GM21381 (cell line): ENCODE results near the gene EPAS1.

ENCODE experiments used
- ATAC-seq: cut with Tn5 transposase; IDR thresholded peaks from one replicate; pipeline ENCODE4 v1.9.1; 2021; ENCODE audit warnings: mild to moderate bottlenecking, moderate library complexity; ENCODE audit not compliant: unreplicated experiment

The EPAS1 gene

DNA sequence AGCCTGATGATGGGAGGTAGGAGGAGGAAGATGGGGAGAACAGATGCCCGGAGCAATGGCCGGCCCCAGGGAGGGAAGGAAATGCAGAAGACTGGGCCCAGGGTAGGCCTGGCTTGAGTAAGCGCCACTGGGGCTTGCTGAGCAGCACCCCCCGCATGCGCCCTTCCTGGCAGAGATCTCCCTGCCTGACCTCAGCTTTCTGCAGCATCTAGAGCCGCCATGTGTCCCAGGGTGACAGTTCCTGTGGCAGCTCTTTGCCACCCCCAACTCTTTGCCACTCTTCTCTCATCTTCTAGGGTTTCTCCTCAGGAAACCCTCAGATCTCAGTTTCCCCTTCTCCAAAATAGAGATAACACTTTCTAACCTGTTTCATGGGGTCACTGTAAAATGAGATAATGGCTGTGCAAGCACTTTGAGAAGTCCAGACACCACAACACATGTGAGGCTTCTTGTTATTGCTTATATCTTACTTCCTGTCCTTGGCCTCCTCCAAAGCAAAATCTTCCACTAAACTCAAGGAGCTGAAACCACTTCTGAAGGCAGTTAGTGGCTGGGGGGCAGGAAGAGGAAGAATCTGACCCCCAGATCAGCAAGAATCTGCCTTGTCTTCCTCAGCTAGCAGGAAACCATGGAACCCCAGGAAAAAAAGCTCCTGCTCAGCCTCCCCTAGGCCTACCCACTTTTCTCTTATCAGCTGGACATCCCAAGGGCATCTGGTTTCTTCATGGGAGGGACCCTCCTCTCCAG, 64.9 kb downstream of the EPAS1 start:
- no peak for ATAC-seq

DNA sequence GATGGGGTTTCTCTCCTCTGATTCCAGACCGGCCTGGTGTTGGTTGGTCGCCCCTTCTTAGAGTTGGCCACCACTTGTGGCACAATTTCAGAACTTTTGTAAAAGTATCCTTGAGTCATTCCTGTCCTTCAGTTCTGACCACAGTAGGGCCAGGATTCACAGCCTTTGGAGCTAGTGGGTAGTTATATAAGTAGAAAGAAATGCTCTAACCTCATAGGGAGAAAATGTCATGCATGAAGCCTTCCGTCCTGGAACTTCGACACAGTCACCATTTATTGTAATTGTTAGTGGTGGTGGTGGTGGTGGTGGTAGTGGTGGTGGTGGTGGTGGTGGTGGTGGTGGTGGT, 65.4 kb downstream of the EPAS1 start:
- no peak for ATAC-seq

DNA sequence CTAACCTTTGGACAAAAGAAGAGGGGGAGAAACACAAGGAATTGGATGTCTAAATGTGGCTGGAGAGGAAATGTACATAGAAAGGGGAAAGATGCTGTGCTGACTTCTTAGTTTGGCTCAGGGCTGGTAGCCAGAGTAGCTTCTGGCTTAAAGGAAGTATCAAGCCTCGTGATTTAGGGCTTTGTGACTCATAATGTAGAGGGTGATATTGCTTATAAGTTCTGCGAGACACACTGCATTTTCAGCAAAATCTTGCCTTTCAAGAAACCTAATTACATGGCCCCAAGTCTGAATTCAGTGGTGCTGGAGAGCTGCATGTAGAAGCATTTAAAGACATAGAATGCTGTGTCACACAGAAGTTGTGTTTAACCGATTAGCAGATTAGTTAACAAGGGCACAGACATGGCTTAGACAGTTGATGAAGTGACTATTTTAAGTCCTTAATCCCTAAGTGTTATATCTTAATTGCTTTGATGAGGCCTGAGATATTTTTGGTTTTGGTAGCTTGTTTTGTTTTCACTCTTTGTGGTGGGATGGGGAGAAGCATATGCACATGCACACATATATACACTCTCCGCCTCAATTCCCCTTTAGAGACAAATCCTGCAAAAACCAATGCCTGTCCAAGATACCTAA, 66.4 kb downstream of the EPAS1 start:
- ATAC-seq, result no peak

DNA sequence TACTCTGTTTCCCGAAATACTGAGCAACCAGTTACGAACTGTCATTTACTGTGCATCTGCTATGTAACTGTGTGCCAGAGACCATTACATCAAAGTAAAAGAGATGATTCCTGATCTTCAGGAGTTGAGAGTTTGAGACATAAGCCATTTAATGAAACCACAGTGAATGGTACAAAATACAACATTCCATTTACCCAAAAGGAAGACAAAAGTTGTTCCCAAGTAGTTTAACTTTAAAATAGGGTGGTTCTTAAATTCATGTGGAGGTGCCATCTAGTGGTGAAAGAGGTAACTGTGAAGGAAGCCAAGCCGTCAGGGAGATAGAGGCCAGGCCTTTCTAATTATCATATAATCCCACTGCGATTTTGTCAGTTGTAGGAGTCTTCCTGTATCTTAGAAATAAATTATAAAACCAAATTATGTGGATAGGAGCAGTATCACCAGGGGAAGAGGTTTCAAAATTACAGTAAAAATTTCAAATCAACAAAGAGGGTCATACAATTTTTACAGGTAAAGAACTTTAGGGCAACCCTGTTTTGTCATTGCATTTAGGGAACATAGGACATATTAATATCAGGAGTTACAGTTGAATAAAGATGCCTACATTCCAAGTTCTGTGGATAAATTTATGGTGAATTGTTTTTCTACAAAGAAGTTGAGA, 67.7 kb downstream of the EPAS1 start:
- no peak for ATAC-seq

DNA sequence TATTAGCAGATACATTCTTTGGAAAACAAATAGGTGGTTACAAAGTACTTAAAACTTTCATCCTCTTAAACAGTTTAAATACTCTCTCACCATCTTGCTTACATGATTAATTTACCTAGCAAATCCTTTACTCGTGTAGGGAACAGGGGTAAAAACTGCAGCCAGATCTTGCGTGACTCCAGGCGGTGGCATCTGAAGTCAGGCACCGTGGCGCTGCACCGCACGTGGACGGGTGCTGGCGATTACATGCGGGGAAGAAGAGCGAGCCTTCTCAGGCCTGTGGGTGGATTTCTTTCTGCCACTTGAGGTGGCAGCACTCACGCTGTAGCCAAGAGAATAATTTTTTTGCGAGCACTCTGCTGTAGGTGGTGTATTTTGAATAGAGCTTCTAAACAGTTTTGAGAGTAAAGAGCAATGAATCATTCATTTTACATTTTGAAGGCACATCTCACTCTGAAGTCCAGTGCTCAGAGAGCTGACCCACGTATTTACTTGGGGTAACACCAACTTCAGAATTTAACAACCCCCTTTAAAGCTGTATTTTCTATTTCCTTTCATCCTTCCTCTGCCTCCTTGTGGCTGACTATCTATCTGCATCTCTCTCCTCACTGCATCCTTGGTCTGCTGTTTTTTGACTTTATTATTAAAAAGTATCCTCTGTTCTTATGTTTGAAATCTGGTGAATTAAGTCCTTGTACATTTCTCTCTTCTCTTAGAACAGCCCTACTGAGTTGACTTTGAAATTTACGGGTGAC, 68.9 kb downstream of the EPAS1 start:
- ATAC-seq, result no peak

DNA sequence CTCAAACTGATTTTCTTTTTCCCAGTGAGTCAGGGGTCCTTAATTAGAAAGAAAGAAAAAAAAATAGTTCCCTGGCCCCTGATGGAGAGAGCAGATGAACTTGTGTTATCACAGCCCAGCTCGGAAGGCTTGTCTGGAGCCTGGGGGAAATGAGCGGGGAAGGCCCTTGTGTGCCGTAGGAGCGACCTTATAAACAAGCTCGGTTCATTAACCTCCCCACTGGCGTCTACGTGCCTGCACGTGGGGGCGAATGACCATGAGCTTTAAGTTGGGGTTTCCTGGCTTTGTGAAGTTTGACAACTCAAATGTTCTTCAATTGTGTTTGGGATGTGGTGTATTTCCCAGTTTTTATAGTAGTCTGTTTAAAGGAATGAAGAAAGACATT, 69.5 kb downstream of the EPAS1 start:
- no peak for ATAC-seq

DNA sequence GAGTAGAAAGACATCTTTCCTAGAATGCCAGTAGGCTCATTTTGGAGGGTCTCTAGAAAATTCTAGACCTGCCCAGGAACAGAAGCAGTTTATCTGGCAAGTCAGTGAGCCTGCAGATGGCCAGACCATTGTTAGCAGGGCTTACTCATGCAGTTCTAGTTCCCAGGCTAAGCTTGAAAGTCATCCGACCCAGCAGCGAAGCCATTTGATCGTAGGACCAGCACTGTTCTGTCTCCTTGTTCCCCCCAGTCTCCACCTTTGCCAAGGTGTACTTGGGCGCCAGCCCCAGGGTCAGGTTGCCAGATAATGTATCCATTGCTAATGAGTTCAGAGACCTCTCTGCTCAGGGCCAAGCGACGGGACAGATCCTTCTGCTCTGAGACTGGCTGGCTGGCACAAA, 70.1 kb downstream of the EPAS1 start:
- no peak for ATAC-seq

DNA sequence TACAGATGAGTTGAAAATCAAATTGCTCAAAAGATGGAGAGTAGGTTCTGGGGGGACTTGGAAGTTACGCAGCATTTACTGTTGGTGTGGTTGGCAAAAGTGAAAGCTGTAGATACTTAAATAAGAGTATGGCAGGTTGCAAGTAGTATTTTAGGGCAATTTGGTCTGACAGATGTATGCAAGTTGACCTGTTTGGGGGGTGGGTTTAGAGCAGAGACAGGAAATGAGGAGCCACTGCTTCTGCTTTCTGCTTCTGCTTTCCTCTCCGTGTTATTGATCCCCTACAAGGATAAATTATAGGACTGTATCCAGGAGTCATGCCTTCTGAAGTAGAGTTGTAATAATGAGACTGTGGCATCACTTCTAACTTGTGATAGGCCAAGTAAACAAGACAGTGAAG, 71.2 kb downstream of the EPAS1 start:
- ATAC-seq, result no peak

DNA sequence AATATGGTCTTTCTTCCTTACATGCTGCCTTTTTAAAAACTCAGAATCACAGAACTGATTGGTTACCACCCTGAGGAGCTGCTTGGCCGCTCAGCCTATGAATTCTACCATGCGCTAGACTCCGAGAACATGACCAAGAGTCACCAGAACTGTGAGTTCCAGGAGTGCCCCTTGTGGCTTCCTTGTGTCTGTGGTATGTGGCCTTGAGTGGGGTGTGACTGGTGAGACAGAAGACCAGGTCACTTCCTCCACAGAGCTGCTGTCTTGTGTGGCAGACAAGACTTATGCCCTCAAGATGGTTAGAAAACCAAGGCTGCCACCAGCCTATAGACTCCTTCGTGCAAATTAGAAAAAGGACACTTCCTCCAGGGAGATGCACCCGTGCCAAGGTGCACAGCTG, 72.6 kb downstream of the EPAS1 start:
- ATAC-seq, result no peak

DNA sequence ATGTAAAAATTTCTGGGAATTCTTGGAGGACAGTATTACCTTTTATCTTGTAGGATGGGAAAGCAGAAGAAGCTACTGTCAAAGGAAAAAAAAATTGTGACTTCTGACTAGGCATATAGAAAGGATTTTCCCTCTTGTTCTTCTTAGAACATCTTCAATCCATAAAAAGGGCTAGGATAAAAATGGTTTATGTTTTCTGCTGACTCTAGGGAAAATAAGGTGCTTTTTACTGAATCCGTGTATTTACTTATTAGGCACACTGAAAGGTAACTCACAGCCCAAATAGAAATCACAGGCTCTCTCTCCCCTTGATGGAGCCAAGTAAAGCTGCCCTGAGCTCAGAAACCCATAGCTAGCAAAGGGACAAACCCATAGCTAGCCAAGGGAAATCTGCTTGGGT, 74.6 kb downstream of the EPAS1 start:
- ATAC-seq, result no peak

DNA sequence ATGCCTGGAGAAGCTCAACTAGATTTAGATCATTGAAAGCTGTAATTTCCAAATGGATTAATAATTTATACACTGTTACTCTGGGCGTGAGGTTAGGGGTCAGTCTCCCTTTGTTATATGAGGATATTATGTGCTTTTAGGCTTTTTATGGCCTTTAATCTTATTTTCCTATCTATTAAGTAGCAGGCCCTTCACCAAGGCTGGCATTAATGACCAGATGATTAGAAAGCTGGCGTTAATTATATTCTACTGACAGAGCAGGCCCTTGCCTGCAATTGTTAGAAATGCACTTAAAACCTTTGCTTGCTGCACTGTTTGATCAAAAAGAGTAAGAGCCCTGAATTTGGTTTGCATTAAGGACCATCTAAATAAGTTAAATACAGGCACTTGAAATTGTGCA, 75.3 kb downstream of the EPAS1 start:
- no peak for ATAC-seq

DNA sequence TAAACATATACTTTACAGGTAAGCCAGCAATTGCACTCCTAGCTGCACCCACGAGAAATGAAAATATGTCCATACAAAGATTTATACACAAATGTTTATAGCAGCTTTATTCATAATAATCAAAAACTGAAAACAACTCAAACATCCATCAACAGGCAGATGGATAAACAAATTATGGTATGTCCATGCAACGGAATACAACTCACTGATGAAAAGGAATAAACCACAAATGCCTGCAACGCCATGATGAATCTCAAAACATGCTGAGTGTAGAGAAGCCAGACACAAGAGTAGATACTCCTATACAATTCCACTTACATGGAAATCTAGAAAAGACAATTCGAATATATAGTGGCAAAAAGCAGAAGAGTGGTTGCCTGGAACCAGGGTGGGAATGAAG, 76.0 kb downstream of the EPAS1 start:
- ATAC-seq, result no peak

DNA sequence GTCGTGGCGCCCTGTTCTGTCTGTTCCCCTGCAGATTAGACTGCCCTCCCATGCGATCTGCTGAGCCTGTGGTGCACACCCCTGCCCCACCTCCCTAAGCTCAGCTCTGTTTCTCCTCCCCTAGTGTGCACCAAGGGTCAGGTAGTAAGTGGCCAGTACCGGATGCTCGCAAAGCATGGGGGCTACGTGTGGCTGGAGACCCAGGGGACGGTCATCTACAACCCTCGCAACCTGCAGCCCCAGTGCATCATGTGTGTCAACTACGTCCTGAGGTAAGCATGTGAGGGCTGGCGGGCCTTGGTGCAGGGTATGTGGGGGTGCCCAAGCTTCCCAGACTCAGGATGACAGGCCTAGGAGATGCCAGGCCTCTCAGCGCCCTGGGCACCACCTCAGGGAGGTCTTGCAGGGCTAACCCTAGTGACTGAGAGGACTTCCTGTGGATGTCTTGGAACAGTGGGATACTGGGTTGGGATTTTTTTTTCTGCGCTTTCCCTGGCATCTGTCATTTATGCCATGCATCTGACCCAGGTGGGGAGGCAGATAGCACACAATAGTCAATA, 78.4 kb downstream of the EPAS1 start:
- no peak for ATAC-seq

DNA sequence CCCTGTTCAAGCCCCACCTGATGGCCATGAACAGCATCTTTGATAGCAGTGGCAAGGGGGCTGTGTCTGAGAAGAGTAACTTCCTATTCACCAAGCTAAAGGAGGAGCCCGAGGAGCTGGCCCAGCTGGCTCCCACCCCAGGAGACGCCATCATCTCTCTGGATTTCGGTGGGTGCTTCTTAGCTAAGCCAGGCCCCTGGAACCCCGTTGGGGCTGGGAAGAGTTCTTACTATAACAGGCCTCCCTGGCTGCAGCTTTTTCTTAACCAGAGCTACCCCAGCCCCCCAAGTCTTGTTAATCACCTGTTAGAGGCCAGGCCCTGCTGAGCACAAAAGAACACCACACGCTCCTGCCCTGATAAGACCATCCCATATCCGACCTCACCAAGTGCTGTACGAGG, 79.4 kb downstream of the EPAS1 start:
- no peak for ATAC-seq

DNA sequence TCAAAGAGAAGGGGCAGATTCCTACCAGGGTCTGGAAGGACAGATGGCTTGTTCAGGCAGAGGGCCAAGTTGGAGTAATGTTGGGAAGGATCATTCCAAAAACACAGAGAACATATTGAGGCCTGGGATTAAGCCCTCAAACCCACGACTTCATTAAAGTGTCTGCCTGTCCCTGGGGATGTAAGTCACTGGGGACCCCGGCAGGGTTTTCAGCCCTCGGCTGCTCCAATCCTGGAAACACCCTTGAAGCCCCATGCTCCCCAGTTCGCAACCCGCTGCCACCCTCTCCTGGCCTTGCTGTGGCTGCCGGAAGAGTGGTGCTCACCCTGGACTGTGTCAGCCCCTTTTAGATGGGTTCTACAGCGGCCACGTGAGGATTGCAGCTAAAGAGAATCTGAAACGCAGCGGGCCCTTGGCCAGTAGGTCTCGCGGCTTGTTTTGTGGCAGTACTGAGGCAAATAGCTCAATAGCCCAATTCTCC, 79.9 kb downstream of the EPAS1 start:
- no peak for ATAC-seq

DNA sequence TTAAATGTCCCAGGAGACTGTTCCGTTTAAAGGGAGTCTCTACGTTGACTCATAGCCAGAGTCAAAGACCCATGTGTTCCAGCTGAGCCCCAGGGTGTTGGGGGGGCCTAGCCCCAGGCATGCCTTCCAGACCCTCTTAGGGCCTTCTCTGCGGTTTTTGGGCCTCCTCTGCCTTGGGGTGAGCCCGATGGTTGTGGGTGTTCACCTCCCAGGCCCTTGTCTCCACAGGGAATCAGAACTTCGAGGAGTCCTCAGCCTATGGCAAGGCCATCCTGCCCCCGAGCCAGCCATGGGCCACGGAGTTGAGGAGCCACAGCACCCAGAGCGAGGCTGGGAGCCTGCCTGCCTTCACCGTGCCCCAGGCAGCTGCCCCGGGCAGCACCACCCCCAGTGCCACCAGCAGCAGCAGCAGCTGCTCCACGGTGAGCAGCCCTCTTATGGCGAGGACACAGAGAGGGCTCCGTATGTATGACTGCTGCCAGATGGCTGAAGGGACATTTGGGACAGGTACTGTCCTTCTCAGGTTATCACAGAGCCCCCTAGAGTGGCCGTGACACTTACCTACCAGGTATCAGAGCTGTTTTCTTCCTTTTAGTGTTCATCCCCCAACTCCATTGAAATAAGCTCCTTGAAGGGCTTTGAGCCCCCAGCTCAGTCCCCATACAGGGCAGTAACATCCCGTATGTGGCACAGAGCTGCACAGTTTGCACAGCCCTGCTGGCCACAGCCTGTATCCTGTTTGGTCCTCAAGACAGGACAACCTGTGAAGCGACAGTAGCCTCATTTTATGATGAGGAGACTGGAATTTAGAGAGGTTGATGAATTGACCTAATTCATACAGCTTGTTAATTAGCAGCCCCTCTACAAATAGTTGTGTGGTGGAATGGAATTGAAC, 80.7 kb downstream of the EPAS1 start:
- no peak for ATAC-seq

DNA sequence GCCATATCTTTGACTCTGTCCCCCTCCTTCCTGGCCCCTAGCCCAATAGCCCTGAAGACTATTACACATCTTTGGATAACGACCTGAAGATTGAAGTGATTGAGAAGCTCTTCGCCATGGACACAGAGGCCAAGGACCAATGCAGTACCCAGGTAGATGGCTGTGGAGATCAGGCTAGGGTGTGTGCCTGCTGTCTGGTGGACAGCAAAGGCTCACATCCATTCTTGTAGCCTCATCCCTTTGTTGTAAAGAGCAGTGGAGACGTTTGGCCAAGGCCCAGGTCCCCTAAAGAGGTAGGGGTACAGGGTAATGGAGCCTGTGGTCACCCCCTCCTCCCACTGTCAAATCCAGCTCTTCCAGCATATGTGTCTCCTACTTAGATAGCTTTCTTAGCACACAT, 81.4 kb downstream of the EPAS1 start:
- no peak for ATAC-seq

DNA sequence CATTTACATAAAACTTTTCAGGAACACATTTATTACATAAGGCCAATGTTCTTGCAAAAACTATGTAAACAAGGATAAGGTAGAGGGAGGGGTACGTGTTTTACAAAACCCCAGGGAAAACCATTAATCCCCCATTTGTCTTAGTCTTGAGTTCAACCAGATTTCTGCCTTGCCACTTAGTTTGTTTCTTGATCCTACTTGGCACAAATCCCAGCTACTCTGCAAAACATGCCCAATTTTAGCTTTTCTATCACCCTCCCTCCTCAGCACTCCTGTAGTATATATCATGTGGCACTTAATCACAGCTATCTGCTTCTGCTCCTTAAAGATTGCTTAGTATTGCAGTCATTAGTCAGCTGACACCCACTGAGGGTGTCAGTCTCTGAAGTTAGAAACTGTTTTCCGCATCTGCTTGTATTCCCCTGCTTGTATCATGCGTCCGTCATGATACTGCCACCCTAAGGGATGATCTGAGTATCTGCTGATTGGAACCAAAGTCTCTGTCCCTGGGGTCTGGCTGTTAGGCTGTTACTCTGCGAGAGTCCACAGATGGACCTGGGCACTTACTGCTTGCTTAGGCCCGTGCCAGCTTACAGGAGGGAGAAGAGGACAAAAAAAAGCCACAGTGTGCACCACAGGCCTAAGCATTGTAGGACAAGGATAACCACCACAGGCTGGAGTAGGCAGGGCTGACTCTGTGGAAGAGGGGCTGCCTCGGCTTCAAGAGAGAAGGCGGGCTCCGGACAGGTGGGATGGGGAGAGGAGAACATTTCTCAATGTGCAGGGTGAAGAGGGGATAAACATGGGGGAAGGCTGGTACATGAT, 82.2 kb downstream of the EPAS1 start:
- no peak for ATAC-seq
